Activated CD4-positive, CD25-positive, alpha-beta regulatory T cell treated with anti-CD3 and anti-CD28 coated beads, Interleukin-2, amount 50 U/mL, for 24 hours (primary cell): ENCODE measurements around the gene CCN6.
"Not testable (repeated sequence)": the region's sequence is repeated elsewhere in the genome, so short reads cannot be mapped to it uniquely, and the experiment has no call there.

Experiments used
- ATAC-seq, 2 donors: fragments of 150-1000 bp; cut with Tn5 transposase; one replicate each; pipeline ENCODE4 v1.10.0; 2021; ENCODE audit warnings: mild to moderate bottlenecking in 1 of 2, moderate library complexity in 1 of 2

CCN6 gene

GRCh38 chr6:112051251-112051740 lies 2.6 kb upstream of the CCN6 start:
- ATAC-seq: not testable (repeated sequence)

GRCh38 chr6:112054555-112055190 lies 769 bp downstream of the CCN6 start:
- ATAC-seq: no peak

GRCh38 chr6:112058243-112059032 lies 4.5 kb downstream of the CCN6 start:
- ATAC-seq: no peak

DNA sequence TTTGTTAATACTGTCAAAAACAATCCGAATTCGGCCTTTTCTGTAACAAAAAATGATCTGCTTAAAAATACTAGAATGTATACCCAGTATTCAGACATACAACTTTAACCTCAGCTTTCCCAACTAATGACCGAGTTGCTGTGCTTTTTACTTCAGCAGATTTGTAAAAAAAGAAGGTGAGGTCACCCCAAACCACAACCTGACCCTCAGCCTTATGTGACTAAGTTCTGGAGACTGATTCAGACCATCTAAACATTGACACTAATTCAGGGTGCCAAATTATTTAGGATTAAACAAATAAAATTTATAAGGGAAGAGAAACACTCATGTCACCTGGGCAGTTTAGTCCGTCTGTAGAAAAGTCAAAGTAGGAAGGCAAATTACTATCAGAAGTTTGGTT lies 7.7 kb downstream of the CCN6 start:
- ATAC-seq: no peak

- no peak for ATAC-seq
These were observed 9.1 kb downstream of the CCN6 start for GRCh38 chr6:112062966-112063365.

DNA sequence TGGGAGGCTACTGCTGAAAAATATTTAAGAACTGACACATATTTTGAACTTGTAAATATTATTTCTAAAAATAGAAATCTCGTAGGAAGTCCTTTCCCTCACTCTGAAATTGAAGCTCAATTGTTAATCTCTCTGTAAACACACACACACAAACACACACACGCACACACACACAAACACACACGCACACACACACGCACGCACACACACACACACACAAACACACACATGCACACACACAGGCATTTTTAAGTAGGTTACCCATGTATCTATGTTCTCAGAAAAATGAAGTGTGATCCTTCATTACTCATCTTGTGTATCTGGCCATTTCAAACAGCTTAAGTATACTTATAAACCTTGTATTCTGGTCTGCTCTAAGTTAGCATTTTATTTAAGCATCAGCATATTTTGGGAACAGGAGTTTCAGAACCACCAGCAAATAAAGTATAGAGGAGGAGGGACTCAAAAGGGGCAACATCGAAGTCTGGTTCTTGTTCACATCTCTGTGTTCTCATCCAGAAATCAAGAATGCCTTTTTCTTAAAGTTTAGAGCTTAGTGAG lies 11.6 kb downstream of the CCN6 start:
- ATAC-seq: no peak

DNA sequence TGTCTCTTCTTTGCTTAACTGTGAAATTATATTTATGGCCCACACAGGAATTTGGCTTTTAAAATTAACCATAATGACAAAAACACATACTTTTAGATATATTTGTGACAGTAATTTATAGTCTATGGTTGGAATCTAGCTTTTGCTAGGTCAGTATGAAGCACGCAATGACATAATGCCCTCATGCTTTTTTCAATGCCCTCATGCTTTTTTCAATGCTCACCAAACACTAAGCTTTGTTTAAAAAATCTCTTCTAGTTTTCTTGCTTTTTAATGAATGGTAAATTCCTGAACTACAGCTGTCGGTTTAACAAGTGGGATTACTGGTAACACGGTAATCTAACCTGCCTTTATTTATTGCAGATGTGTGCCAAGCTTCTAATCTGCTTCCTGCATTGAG lies 12.7 kb downstream of the CCN6 start:
- ATAC-seq: no peak

- ATAC-seq: no peak
These were observed 27.7 kb downstream of the CCN6 start for GRCh38 chr6:112081569-112081968.

DNA sequence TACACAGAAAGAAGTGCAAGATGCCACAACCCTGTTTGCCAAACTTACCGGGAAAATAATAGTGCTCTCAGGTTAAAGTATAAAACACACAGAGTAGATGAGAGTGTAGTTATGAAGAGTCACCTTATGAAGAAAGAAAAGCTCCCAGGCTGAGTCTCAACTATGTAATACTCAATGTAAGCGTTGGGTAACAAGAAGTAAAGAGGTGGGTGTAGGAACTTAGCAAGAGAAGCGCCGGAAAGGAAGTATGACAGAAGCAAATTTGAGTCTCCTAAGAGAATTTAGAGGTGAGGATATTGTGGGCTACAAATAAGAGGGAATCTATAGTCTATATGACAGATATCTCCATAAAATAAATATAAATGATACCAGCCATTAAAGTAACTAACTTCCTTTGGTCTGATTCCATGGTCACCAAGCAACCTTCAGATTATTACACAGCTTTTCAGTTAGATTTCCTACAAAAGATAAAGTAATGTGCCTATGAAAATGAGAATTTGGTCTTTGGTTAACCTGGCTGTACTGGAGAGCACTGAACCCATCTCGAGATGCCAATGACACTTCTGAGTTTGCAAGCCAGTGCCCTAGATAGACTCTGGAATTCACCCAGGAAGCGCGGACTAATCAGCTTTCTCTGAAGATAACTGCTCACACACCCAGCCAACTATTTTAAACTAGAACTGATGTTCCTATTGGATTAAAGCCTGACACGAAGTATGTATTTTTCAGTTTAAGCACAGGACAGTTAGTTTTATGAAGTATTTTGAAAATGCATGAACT lies 31.6 kb downstream of the CCN6 start:
- ATAC-seq: no peak

- peak in 1 of 2 donors; percentile 0 for ATAC-seq
These were observed 32.8 kb downstream of the CCN6 start for GRCh38 chr6:112086744-112087135.

- ATAC-seq: peak; percentile 94 to 98
These were observed 33.4 kb downstream of the CCN6 start, which contains the start of the genes FAM229B and TUBE1 for GRCh38 chr6:112087136-112087911. FAM229B (plus strand) TSS chr6:112087591; CDS start chr6:112099284, 11,693 bp downstream. TUBE1 (minus strand) TSS chr6:112087482; CDS start chr6:112087434, 48 bp downstream.

DNA sequence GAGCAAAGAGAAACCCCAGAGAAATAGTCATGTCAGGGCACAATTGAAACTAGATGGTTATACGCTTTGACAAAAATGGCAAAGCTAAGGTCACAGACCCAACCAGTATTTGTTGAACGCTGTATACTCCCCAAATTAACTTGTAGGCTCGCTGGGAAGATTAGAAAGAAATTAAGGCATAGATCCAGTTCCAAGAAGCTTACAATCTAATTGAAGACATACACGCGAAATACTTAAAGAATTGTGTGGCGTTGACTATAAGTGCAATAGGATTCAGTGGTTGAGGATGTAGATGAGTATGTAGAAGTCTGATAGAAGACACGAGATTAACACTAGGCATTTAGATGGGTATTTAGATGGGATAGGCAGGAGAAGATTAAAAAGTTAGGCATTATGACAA lies 34.0 kb downstream of the CCN6 start:
- no peak for ATAC-seq

- no peak for ATAC-seq
These were observed 43.0 kb downstream of the CCN6 start for GRCh38 chr6:112096901-112097300.

- ATAC-seq: no peak
These were observed 46.7 kb downstream of the CCN6 start for GRCh38 chr6:112100561-112100960.

- not testable (repeated sequence) for ATAC-seq
These were observed 52.1 kb downstream of the CCN6 start for GRCh38 chr6:112106026-112106425.

DNA sequence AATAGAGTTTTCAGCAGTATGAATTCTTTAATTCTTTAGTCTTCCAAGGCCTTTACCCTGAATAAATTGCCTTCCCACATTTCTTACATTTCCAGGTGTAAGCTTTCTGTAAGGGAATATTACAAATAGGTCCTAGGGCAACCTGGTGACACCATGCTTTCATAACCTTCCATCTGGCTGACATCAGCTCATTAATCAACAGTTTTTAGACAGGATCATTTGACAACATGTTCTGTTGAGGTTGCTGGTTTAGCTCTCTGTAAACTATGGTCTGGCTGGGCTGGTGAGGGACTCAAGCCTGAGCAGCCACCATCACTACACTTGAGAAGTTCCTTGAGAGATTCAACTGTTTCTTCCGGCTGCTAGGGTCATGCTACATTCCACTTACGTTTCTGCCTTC lies 52.7 kb downstream of the CCN6 start:
- ATAC-seq: no peak

DNA sequence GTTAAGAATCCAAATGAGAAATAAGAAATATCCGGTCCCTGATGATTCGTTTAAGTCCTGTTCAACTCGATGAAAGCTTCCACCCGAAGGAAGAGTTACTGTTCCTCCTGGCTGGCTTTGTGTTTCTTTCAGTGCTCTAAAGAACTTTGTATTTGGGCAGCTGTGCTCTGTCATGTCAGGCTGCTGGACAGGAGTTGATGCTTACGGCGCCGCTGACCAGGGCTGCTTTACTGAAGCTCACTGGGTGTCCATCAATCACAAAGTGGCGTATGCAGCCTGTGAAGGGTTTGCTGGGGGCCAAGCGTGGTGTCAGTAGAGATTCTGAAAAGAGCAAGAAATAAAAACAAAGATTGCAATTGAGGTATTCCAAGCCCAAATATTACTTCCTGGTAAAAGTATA lies 55.4 kb downstream of the CCN6 start:
- no peak for ATAC-seq

- no peak for ATAC-seq
These were observed 59.5 kb downstream of the CCN6 start for GRCh38 chr6:112113431-112113830.

DNA sequence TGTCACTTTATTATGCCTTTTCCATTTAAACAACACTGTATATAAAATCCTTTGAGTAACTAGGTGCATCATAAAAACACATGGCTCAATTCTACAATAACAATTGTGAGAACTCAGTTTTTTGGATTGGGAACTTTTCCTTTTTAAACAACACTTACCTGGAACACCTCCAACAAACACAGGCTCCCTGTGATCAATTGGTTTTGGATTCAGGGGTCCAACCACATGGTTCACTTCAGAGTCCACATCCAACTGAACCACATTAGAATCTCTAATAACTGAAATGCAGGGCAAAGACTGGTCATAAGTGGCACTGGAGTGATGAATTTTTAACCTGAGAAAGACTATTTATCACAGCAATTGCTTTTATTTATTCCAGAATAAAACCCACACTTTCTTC lies 60.0 kb downstream of the CCN6 start:
- no peak for ATAC-seq

GRCh38 chr6:112114577-112115223 lies 60.8 kb downstream of the CCN6 start:
- no peak for ATAC-seq

DNA sequence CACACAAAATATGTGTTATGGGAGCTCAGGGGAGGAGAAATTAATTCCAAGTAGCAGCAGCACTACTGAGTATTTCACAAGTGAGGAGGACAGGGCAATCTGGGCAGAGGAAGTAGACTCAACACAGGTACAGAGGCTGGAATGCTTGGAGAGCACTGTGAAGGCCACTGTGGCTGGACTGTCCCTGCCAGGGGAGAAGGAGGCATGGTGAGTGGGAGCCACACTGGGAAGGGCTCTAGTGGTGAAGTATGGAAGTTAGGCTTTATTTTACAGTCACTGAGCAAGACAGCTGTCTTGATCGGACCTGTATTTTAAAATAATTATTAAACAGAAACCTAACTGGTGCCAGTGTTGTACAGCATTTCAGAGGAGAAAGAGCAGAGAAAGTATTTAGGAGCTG lies 62.3 kb downstream of the CCN6 start:
- no peak for ATAC-seq

- ATAC-seq: peak; percentile 35 to 48
These were observed 63.6 kb downstream of the CCN6 start for GRCh38 chr6:112117554-112117953.
